Central memory CD4-positive, alpha-beta T cell (primary cell): Measurements from ENCODE around the gene MCUB.
"Not testable (repeated sequence)": the region's sequence is repeated elsewhere in the genome, so short reads cannot be mapped to it uniquely, and the experiment has no call there.

Source experiments
- DNase-seq: peaks from one replicate; pipeline ENCODE4 v3.0.0; 2022
- total RNA-seq, 3 experiments: gene quantifications; one replicate each; lab custom pipeline; 2026; lab: John Stamatoyannopoulos, UW

Gene MCUB, protein sequence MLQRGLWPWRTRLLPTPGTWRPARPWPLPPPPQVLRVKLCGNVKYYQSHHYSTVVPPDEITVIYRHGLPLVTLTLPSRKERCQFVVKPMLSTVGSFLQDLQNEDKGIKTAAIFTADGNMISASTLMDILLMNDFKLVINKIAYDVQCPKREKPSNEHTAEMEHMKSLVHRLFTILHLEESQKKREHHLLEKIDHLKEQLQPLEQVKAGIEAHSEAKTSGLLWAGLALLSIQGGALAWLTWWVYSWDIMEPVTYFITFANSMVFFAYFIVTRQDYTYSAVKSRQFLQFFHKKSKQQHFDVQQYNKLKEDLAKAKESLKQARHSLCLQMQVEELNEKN
- 65.6 to 142 (median 125) reads per million in 3 experiments for total RNA-seq

DNA sequence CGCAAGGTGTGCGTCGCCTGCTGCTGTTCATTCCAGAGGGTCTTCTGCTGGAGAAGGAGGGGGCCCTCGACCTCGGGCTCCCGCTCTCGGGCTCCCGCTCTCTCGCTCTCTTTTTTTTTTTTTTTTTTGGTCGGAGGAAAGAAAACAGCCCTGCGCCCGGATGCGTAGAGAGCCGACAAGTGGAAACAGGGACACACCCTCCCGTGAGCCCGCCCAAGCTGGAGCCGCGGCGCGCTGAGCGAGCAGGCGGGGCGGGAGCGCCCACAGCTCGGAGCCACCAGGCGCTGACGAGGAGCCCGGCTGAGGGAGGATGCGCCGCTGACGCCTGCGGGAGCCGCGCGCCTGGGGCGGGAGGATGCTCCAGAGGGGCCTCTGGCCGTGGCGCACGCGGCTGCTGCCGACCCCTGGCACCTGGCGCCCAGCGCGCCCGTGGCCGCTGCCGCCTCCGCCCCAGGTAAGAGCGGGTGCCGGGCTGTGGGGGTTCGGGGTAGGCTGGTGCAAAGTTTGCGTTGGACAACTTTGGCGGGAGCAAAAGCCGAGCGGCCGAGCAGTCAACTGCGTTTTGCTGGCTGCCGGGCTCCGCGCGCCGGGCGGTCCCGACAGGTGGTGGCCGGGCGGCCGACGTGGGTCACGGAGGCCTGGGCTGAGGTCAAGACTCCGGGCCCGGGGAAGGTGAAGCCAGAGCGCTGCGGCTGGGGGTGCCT is at the start of gene MCUB:
Gene MCUB, plus strand, starts transcription at position 264 of the 704 bp plus-strand sequence. Its CDS starts 92 bp downstream, at position 356.
- peak; percentile 94 for DNase-seq

DNA sequence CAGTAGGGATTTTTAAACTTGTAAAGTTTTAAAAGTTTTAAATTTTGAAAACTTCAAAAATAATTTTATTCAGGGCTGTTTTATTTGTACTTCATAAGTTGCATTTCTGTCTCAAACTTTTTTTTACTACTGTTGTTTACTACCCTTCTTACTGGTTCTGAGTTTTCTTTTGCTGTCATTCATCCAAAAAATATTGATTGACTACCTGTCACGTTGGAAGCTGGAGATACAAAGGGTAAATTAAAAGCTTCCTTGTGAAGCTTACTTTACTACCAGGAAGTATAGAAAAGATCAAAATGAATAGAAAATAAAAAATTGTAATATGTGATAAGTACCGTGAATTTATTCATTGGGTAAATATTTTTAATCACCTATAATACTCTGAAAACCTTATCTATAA is 49.4 kb upstream of the MCUB start:
- no peak for DNase-seq

DNA sequence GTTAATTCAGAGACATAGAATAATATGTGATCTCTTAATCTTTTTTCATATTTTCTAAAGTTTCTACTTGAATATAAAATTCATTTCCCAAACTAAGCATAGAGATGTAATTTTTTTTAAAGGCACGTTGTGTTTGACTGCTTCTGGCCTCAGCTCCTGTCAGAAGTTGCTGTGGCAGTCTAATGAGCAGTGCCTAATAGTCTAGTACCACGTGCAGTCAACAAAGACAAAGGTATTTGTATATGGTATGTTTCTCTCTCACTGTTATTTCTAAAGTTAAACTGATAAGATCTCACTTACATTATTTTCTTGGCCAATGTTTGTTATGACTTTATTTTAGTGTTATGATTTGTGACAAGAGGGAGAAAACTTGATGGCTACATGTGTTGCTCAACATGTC is 48.6 kb upstream of the MCUB start:
- no peak for DNase-seq

DNA sequence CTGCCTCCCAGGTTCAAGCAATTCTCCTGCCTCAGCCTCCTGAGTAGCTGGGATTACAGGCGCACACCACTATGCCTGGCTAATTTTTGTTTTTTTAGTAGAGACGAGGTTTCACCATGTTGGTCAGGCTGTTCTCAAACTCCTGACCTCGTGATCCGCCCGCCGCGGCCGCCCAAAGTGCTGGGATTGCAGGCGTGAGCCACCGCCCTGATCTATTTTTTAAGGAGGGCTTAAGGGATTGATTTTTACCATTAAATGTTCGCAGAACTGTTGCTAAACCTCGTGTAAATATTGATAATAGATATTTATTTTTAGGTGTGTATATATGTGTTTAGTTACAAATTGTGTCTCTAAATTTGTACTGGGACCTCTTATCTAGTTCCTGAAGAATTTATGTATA is 46.7 kb upstream of the MCUB start:
- not testable (repeated sequence) for DNase-seq

DNA sequence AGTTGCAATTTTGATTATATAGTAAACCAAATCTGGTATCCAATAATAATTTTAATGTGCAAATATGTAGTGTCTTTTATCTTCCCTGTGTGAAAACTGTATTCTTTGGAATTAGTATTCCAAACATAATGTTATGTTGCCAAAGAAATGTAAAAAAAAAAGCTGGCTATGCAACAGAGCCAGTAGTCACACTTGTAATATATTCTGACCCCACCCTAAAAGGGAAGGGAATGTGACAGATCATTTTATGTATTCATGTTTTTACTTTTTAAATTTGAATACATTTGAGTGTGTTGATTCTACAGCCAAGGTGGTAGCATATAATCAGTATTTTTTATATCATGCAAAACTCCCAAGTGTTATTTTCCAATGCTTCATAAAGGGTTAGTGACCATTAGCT is 27.9 kb upstream of the MCUB start:
- DNase-seq: no peak

DNA sequence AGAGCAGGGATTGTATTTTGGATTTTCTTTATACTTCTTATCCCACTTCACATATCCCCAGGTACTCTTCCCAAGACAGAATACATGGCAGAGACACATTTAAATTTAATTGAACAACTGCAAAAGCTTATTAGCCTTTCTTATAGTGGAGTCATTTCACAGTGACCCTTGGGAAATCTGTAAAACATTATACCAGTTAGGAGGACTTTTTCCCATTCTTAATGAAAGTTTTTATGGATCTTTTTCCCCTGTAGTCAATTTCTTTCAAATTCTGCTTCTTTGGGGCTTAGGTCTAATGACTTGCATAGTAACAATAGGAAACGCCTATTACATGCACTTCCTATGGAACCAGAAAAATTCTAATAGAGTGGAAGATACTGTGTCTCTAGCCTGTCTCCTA is 14.6 kb upstream of the MCUB start:
- no peak for DNase-seq

DNA sequence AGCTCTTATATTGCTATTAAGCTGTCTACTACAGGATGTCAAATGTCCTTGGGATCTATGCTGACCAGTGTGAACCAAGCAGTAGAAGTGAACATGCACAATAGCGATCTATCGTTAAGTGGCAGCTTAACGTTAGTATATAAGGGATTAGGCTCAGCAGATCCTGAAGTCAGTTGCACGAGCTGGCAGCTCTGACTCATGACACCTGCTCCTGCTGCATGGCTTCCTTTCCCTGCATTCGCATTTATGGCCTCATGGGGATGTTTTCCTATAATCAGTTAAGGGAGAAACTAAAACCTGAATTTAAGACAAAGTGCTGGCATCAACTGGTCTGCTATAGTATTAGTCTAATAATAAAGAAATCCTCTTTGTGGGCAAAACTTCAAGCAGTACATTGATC is 12.7 kb upstream of the MCUB start:
- no peak for DNase-seq

DNA sequence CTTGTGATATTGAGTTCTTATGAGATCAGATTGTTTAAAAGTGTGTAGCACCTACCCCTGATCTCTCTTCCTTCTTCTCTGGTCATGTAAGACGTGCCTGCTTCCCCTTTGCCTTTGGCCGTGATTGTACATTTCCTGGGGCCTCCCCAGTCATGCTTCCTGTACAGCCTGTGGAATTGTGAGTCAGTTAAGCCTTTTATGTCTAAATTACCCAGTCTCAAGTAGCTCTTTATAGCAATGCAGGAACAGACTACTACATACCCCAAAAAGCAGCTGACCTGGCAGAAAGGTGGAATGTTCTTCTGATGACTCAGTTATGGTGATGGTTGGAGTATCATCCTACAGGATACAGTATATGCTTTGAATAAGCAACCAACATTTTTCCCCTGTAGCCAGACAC is 11.4 kb upstream of the MCUB start:
- DNase-seq: no peak

DNA sequence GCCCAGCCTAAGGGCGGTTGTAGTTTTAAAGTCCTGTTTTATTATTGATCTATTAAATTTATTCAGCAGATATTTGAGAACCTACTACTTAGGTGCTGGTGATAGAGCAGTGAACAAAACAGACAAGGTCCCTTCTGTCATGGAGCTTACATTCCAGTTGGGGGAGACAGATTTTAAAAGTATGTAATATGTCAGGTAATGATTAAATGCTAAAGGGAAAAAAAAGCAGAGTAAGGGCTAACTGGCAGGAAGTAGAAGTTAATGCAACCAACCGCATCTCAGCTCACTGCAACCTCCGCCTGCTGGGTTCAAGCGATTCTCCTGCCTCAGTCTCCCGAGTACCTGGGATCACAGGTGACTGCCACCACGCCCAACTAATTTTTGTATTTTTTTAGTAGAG is 7.8 kb upstream of the MCUB start:
- DNase-seq: no peak

DNA sequence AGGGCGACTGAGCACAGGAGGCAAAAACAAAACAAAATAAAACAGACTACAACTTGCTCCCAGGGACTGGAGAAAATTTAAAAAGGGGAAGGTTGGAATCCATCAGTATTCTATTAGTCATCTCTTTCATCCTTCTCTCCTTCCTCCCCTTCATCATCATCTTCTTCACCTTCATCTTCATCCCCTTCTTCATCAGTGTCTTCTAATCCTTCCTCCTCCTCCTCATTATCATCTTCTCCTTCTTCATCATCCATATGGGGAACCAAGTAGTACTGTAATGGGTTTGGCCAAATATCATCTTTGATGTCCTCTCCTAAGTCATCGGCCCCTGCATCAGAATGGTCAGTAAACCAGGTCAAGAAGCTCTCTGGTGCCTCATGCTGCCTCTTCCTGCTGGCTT is 6.9 kb upstream of the MCUB start:
- no peak for DNase-seq

DNA sequence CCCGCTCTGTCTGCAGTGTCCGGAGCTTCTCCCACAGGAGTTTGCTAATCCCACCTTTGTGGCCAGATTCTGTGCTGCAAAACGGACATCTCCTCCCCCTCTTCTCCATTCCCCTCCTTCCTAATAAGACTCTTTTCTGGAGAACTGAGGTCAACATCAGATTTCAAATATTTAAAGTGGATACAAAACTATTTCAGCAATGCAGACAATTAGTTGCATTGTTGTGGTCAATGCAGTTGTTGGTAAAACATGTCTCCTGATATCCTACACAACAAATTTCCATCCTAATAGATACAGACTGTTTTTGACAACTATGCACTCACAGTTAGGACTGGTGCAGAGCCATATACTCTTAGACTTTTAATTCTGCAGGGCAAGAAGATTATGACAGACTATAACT is 5.1 kb upstream of the MCUB start:
- no peak for DNase-seq

DNA sequence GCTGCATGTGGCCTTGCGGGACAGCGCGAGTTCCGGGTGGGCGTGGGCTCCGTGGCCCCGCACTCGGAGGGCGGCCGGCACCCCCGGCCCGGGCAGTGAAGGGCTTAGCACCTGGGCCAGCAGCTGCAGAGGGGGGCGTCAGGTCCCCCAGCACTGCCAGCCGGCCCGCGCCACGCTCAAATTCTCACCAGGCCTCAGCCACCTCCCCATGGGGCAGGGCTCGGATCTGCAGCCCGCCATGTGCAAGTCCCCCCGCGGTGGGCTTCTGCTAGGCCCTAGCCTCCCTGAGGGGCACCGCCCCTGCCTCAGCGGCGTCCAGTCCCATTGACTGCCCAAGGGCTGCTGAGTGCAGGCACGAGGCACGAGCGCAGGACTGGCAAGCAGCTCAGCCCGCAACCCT is 2.6 kb upstream of the MCUB start:
- no peak for DNase-seq

DNA sequence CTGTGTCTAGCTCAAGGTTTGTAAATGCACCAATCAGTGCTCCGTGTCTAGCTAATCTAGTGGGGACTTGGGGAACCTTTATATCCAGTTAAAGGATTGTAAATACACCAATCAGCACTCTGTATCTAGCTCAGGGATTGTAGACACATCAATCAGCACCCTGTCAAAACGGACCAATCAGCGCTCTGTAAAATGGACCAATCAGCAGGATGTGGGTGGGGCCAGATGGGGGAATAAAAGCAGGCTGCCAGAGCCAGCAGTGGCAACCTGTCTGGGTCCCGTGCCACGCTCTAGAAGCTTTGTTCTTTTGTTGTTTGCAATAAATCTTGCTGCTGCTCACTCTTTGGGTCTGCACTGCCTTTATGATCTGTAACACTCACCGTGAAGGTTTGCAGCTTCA is 2.0 kb upstream of the MCUB start:
- not testable (repeated sequence) for DNase-seq

DNA sequence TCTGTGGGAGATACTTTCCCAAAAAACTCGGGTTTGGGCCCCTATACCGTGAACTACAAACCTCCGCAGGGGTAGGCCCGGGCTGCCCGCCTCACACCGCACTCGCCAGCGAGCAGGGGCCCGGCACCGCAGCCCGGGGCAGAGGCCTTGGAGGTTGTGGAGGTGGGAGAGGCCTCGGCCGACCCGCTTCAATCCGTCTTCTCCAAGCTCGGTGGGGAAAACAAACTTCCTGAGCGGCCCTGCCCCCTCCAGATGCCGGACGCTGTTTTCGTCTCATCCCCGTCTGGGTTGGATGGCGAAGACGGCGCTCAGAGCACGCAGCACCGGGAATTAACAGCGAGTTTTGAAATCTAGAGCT is 442 bp upstream of the MCUB start:
- DNase-seq: no peak

DNA sequence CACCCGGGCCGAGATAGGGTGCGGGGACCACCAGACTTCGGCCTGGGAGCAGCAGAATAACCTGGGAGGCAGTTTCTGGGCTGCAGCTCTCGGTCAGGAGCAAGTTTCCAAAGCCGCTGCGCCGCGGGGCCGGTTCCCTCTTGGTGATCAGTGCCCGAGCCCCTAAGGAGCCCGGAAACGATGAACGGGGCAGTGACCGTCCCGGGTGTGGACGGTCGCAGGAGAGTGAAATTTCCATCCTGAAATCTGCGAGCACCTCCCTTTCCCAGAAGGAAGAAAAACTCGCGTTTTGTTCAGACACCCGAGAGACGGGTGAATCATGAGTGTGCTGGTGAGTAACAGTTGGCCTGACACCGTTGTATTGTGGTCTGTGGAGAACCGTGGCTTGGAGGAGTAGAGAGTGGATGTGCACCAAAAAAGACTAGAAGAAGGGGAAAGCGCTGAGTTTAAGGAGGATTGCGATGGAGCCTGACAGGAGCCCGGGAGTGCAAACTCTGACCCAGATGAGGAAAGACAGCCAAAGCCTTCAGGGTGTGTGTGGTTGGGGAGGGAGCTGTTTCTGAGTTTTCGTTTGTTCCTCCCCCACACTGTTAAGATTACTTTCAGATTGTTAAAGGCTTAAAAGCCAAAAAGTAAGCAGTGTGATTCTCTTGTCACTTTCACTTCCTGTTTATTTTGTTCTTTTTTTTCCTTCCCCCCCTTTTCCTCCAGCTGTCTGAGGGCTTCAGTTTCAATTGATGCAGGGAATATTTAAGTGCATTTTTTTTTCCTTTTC is 828 bp downstream of the MCUB start:
- peak; percentile 76 for DNase-seq

DNA sequence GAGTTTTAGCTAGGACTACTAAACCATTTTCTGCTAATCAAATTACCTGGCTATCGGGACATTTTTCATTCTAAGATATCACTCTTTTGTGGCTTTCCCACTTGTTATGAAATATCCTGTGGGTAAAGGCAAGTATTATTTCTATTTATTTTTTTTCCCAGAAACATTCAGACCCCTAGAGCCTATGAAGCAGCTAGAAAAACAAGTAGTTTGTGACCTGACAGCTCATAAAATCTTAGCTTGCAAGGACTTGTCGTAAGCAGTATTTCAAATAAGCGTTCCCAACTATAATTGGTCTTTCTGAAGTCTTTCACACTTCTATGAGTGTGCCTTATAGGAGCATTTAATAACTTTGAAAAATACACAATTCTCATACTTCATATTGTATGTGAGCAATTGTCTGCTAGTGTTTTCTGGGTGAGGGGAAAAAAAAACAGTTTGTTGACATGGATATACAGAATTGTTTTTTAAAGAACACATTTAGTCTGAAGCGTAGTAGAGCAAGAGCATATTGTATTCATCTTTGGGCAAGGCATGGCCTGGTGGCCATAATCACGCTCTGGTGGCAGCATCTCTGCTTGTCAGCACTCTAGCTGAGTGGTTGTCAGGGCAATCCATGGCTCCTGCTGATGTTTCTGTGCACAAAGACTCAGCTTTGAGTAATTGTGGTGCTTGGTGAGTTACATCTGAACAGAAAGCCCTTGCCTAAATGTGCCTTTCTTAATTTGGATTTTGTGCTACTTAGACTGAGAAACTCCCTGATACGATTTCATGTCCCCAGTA is 2.6 kb downstream of the MCUB start:
- DNase-seq: no peak

DNA sequence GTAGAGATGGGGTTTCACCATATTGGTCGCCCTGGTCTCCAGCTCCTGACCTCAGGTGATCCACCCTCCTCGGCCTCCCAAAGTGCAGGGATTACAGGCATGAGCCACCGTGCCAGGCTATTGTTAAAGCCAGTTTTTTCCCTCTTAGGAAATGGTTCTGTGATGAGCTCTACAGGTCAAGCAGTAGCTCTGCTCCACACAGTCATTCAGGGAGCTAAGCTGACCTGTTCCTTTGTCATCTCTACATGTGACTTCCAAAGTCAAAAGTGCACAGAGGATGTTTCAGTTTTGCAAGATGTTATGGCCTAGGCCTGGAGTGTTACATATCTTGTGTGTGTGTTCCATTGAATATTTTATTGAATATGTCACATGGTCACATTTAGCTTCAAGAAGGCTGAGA is 11.4 kb downstream of the MCUB start:
- DNase-seq: no peak

DNA sequence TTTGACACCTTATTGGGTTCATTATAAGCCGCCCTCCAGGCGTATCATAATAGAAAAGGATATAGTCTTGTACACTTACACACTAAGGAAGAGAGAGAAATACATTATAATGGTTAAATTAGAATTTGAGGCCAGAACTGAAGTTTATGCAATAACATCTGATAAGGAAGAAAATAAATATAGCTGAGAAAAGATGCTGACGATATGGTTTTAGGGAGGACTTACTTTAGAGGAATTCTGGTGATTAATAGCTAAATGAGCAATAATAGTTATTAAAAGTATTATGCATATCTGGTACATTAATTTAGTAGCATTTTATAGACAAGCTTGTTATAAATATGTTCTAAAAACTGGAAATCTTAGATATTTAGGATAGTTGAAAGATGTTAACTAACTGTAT is 12.1 kb downstream of the MCUB start:
- no peak for DNase-seq

DNA sequence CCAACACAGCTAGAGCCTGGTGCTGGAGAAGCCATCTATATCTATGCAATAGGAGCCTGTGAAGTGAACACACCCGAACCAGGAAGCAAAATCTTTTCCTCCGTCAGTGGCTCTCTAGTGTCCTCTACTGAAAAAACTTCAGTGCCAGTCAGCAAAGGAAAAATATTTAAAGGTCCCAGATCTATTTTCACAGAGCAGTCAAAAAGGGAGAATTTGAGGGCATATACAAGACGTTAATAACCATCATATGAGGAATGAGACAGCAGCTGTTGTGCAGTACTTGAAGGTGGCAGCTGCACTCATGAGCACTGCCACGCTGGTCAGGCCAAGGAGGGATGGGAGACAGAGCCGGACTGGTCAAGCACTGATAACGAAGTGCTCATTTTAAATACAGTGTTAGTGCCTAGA is 14.4 kb downstream of the MCUB start:
- DNase-seq: peak; percentile 34

DNA sequence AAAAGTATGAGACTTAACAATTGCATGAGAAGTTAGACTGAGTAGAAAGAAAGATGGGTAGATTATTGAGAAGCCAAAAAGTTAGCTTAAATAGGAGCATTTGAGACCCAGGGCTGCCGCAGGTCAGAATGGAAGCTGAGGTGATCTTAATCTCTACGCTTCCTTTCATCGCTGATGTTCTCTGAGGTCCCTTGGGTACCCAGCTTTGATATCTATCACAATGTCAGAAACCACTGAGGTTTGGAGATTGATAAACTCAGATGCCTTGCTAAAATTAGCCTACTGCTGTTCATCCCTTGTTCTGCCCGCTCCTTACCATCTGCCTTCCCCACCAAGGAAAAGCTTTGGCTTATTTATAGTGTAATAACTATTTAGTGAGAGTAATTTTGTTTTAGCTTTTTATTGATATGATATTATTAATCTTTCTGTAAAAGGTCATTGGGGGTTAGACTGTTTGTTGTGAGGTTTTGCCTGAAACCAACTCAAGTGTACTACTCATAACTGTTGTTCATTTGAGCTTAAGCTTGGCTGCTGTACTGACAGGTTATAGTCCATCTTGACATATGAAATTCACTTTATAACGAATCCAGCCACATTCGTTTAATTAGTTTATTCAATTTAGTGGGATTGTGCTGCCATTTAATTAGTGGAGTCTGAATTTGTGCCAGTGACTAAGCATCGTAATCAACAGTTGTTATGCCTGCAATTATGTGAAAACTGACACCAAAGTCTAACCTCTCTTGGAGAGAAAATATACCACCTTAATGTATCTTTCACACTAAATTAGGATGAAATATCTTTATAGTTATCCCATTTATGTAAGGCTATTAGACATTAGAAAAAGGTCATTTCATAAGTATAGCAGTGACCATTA is 15.1 kb downstream of the MCUB start:
- DNase-seq: peak; percentile 18

DNA sequence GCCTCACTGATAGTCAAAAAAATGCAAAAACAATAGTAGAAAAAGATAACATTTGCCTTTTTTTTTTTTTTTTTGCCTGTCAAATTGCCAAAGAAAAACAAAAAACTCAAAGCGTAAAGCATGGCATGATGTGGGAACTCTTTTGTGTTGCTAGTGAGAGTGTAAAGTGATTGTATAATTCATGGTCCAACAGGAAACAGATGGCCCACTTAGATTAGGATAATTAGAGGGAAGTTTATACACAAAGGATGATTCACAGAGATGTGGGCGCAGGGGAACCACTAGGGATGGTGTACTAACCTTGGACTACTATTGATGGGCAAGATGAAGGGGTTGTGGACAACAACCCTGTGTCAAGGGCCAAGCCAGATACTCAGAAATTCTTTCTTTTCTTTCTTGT is 16.4 kb downstream of the MCUB start:
- no peak for DNase-seq

DNA sequence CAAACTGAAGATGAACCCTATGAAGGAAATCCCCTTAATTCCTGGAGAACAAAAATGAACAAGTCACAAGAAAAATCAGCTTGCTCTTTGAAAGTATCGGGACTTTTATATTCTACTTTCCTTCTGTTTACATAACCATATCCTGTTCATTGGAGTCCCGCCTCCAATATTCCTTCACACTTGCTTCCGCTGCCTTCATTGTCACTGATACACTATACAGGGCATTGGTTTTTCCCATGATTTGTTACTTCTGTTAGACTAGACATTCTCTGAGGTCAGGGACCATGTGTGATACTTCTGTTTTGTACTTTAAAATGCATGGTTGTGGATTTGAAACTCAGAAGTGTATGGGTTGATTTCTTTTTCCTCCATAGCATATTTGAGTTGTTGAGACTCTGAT is 18.8 kb downstream of the MCUB start:
- DNase-seq: no peak
